Measurements from ENCODE around the gene ZSCAN32.

ZSCAN32 gene

GRCh38 chr16:3358871-3359270, 41.9 kb downstream of the ZSCAN32 start:
- in situ Hi-C loops (cut with HindIII; ENCODE audit: low sequenced_read_pairs), result no loop called here

GRCh38 chr16:3356118-3356517, 44.7 kb downstream of the ZSCAN32 start:
- in situ Hi-C loops (cut with HindIII; ENCODE audit: low sequenced_read_pairs), result no loop called here

GRCh38 chr16:3355589-3355988, 45.2 kb downstream of the ZSCAN32 start, which contains the start of gene OR2C1:
TSS of gene OR2C1 (plus strand) at chr16:3355889. CDS start at chr16:3355941, 52 bp downstream.
- in situ Hi-C loops (cut with HindIII; ENCODE audit: low sequenced_read_pairs), result no loop called here

GRCh38 chr16:3349175-3349574, 51.6 kb downstream of the ZSCAN32 start:
- in situ Hi-C loops (cut with HindIII; ENCODE audit: low sequenced_read_pairs), result no loop called here

GRCh38 chr16:3348547-3349167, 52.1 kb downstream of the ZSCAN32 start:
- in situ Hi-C loops (cut with HindIII; ENCODE audit: low sequenced_read_pairs), result no loop called here

GRCh38 chr16:3347586-3347985, 53.2 kb downstream of the ZSCAN32 start:
- in situ Hi-C loops (cut with HindIII; ENCODE audit: low sequenced_read_pairs), result no loop called here

- in situ Hi-C loops (cut with HindIII; ENCODE audit: low sequenced_read_pairs), result no loop called here
Observed at GRCh38 chr16:3346041-3346440, 54.8 kb downstream of the ZSCAN32 start.
